Gastrocnemius medialis (tissue), 4 donors: Measurements from ENCODE around the gene RSAD2. TPM values are rescaled to one million over a fixed set of nuclear protein-coding genes. Genes with fewer than 3 reads are reported as not detected.

Experiments
- ATAC-seq, 2 donors: fragments of 150-250 bp; one replicate each; pipeline ENCODE4 v1.9.1; 2016
- DNase-seq, 2 donors: peaks; one replicate each; pipeline ENCODE4 v3.0.0-alpha.2; 2019
- H3K27ac ChIP-seq, 4 donors: fragments of 200-600 bp; sonication (generic); 1 replicate in 1 of 4; 2 replicates in 3 of 4; pipeline ENCODE4 v1.5.1; 2016 to 2018; ENCODE audit warnings: mild to moderate bottlenecking in 2 of 4, moderate library complexity in 1 of 4
- H3K27me3 ChIP-seq, 3 donors: fragments of 200-600 bp; sonication (generic) in 2 of 3; 1 replicate in 1 of 3; 2 replicates in 2 of 3; pipeline versions ENCODE4 v1.5.1 to v1.6.0; 2016 to 2019; ENCODE audit warnings: mild to moderate bottlenecking in 1 of 3, moderate library complexity in 1 of 3
- H3K36me3 ChIP-seq, 2 donors: fragments of 200-600 bp; sonication (generic) in 1 of 2; one replicate each; pipeline ENCODE4 v1.5.1; 2017 to 2018
- H3K4me1 ChIP-seq, 2 donors: fragments of 200-600 bp; sonication (generic) in 1 of 2; one replicate each; pipeline ENCODE4 v1.5.1; 2016 to 2017; ENCODE audit warnings: mild to moderate bottlenecking in 2 of 2
- H3K4me3 ChIP-seq, 4 donors: fragments of 200-600 bp; sonication (generic) in 3 of 4; 1 replicate in 1 of 4; 2 replicates in 3 of 4; pipeline ENCODE4 v1.5.1; 2016 to 2019; ENCODE audit warnings: mild to moderate bottlenecking in 2 of 4
- H3K9me3 ChIP-seq, 3 donors: fragments of 200-600 bp; sonication (generic) in 2 of 3; 1 replicate in 1 of 3; 2 replicates in 2 of 3; pipeline ENCODE4 v1.5.1; 2016 to 2019
- POLR2A ChIP-seq, 2 donors: fragments of 450-650 bp; IDR thresholded peaks; one replicate each; pipeline ENCODE4 v1.6.1; 2017; ENCODE audit warnings: antibody characterized with exemption in 2 of 2, mild to moderate bottlenecking in 2 of 2, moderate library complexity in 2 of 2
- in situ Hi-C, 4 donors: fragments of 200-750 bp; cut with MboI; loops; one replicate each; pipeline versions ENCODE4 v1.15.0 to v1.8.0; 2017; ENCODE audit warnings: low sequenced_read_pairs in 4 of 4
- intact Hi-C: fragments of 100-400 bp; cut with DNase I; formaldehyde crosslinking; loops from one replicate; pipeline ENCODE4 v1.15.1; 2023; ENCODE audit warnings: low total_unique reads
- total RNA-seq, 4 donors: library from RNA; depleted of rRNA; stranded (reverse); fragments of >200 nt; gene quantifications; one replicate each; pipeline versions ENCODE4 v1.1.0 to v1.2.3, GENCODE V29; 2016
- TF ChIP-seq, protein P1 (sequence below), 5 experiments: fragments of 450-650 bp in 3 of 5; fragments of 200-600 bp in 2 of 5; sonication (generic) in 2 of 5; IDR thresholded peaks in 4 of 5; conservative IDR thresholded peaks in 1 of 5; 1 replicate in 4 of 5; 2 replicates in 1 of 5; pipeline ENCODE4 v1.5.1; 2016 to 2019; ENCODE audit warnings: antibody characterized with exemption in 5 of 5, mild to moderate bottlenecking in 3 of 5, moderate library complexity in 3 of 5

The RSAD2 gene
- total RNA-seq, 4 donors from 2014 or later: 1.2 to 4.2 (median 2.9) TPM

DNA sequence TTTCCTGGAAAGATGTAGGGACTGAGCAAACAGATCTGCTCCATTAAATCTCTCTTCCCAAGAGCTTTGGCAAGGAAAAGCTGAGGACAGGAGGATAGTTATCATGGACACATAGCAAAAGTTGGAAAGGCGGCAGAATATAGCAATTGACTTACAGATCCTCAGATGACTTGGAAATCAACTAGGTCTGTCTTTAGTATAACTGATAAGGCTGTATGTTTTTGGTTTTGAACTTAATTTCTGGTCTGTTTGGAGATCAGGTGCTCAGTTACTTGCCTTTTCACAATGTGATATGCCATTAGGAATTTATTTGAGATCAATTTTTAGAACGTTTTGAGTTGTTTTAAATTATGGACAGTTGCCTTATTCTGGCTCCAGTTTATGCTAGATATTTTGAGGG lies 8.0 kb downstream of the RSAD2 start:
- intact Hi-C loops: no loop called here
- Histone ChIP-seq H3K4me3 (no peak overlapping the region), H3K27me3 (no peaks in the 10 kb centered on the region), H3K27ac (no peak overlapping the region), H3K9me3 (no peaks in the 10 kb centered on the region), H3K36me3 (no peaks in the 10 kb centered on the region), H3K4me1 (peaks cover 25 to 32% of the 10 kb centered on the region in 2 donors)
- no peak for TF ChIP-seq POLR2A (IDR thresholded peaks at IDR 0.05)
- TF ChIP-seq, protein P1, sequence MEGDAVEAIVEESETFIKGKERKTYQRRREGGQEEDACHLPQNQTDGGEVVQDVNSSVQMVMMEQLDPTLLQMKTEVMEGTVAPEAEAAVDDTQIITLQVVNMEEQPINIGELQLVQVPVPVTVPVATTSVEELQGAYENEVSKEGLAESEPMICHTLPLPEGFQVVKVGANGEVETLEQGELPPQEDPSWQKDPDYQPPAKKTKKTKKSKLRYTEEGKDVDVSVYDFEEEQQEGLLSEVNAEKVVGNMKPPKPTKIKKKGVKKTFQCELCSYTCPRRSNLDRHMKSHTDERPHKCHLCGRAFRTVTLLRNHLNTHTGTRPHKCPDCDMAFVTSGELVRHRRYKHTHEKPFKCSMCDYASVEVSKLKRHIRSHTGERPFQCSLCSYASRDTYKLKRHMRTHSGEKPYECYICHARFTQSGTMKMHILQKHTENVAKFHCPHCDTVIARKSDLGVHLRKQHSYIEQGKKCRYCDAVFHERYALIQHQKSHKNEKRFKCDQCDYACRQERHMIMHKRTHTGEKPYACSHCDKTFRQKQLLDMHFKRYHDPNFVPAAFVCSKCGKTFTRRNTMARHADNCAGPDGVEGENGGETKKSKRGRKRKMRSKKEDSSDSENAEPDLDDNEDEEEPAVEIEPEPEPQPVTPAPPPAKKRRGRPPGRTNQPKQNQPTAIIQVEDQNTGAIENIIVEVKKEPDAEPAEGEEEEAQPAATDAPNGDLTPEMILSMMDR (IDR thresholded peaks at IDR 0.05 in 4 of 5, conservative IDR thresholded peaks at IDR 0.05 in 1 of 5): no peak
- no peak for DNase-seq
- ATAC-seq: no peak
- in situ Hi-C loops: no loop called here

DNA sequence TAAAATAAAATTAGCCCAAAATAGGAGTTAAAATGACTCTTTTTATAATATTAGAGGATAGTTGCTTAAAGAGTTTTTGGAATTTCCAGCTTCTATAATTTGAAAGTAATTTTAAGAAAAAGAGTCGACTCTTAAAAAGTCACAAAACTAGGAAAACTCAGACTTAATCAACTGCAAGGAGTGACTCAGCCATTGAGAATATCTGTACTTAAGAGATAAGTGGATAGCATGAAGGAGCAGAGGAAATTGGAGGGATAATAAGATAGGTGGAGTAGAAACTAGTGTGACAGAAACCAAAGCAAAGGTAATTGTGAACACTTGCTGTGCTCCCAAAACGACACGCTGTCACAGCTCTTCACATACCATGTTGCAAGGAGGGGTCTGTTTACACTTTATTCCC lies 8.4 kb downstream of the RSAD2 start:
- intact Hi-C loops: no loop called here
- no peak overlapping the region for H3K4me3 ChIP-seq
- in situ Hi-C loops: no loop called here
- no peaks in the 10 kb centered on the region for H3K9me3 ChIP-seq
- H3K4me1 ChIP-seq: peaks cover 23 to 28% of the 10 kb centered on the region in 2 donors
- no peak overlapping the region for H3K27ac ChIP-seq
- ATAC-seq (no peak), DNase-seq (no peak)
- H3K27me3 ChIP-seq: no peaks in the 10 kb centered on the region
- H3K36me3 ChIP-seq: no peaks in the 10 kb centered on the region
- TF ChIP-seq, protein P1 (IDR thresholded peaks at IDR 0.05 in 4 of 5, conservative IDR thresholded peaks at IDR 0.05 in 1 of 5): no peak
- TF ChIP-seq POLR2A (IDR thresholded peaks at IDR 0.05): no peak

DNA sequence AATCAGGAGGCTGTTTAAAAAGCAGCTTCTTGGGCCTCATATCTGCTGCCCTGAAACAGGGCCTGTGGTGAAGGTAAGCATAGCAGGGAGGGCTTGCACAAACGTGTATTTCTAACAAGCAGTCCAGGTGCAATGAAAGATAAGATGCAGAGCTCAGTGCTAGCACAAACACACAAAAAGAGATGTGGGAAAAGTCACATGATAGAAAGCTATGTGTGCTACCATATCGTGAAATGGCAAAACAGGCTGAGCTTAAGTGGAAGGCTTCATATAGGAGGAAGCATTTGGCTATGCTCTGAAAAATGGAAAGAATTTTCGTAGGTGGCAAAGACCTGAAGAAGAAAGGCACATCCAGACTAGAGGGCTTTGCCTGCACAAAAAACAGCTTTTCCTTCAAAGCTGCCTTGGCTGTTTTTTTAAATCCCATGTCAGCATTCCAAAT lies 10.2 kb downstream of the RSAD2 start:
- Histone ChIP-seq H3K4me3 (no peak overlapping the region), H3K27ac (no peak overlapping the region), H3K4me1 (peaks cover 17 to 19% of the 10 kb centered on the region in 2 donors), H3K9me3 (no peaks in the 10 kb centered on the region), H3K36me3 (no peaks in the 10 kb centered on the region), H3K27me3 (no peaks in the 10 kb centered on the region)
- DNase-seq (no peak), ATAC-seq (no peak)
- in situ Hi-C loops: no loop called here
- TF ChIP-seq, protein P1 (IDR thresholded peaks at IDR 0.05 in 4 of 5, conservative IDR thresholded peaks at IDR 0.05 in 1 of 5): no peak
- no peak for TF ChIP-seq POLR2A (IDR thresholded peaks at IDR 0.05)
- intact Hi-C loops: no loop called here

DNA sequence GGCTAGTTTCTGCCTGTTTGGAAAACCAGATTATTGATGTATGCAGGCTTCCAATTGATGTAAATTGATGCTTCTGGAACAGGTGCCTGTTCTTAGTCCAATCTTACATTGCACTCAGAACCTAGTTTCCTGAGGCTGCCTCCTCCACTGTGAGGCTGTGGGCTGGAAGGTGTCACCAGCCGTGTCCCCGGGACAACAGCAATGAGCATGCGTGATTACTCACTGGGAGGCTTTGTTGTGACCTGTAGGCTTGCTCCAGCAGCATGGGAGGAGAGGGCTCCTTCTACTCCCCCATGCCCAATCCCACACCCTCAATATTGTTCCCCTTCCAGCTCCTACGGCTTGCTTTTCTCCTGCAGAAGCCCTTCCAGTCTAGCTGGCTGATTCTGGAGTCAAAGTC lies 11.1 kb downstream of the RSAD2 start:
- no peaks in the 10 kb centered on the region for H3K36me3 ChIP-seq
- DNase-seq (no peak), ATAC-seq (no peak)
- H3K27ac ChIP-seq: no peak overlapping the region
- in situ Hi-C loops (no loop called here), intact Hi-C loops (no loop called here)
- TF ChIP-seq, protein P1 (IDR thresholded peaks at IDR 0.05 in 4 of 5, conservative IDR thresholded peaks at IDR 0.05 in 1 of 5): no peak
- no peak for TF ChIP-seq POLR2A (IDR thresholded peaks at IDR 0.05)
- no peak overlapping the region for H3K4me3 ChIP-seq
- no peaks in the 10 kb centered on the region for H3K9me3 ChIP-seq
- no peaks in the 10 kb centered on the region for H3K27me3 ChIP-seq
- peaks cover 7 to 9% of the 10 kb centered on the region in 2 donors for H3K4me1 ChIP-seq

DNA sequence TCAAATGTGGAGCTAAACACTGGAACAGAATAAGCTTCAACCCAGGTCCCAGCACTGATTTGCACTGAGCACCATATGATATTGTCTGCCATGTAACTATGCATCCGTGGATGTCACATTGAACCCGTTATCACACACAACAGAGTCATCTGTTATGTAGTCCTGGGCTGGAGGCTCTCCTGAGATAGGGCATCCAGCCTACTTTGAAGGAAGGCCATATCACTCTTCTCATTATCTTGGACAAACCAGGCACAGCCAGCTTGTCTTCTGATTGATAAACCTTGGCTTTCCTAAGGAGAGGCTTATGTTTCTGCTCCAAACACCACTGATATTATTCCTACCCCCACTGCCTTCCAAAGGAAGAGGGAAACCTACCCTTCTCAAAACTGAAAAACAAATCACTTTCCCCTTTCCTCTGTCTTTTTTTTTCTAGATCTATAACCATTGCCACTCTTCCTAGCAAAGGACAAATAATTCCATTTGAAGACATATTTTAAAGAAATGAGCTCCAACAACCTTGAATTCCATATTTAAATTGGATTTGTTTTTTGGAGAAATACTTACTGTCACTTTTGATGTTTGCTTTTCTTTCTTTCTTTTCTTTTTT lies 16.4 kb downstream of the RSAD2 start:
- Histone ChIP-seq H3K27me3 (no peaks in the 10 kb centered on the region), H3K4me1 (no peaks in the 10 kb centered on the region), H3K27ac (no peak overlapping the region), H3K4me3 (no peak overlapping the region), H3K36me3 (no peaks in the 10 kb centered on the region), H3K9me3 (no peaks in the 10 kb centered on the region)
- TF ChIP-seq, protein P1 (IDR thresholded peaks at IDR 0.05 in 4 of 5, conservative IDR thresholded peaks at IDR 0.05 in 1 of 5): no peak
- no peak for TF ChIP-seq POLR2A (IDR thresholded peaks at IDR 0.05)
- in situ Hi-C loops: no loop called here
- intact Hi-C loops: no loop called here
- no peak for DNase-seq
- ATAC-seq: no peak
